ES-I3 (cell line): ENCODE data around the gene LRRC4C.
"Not testable (repeated sequence)": the region's sequence is repeated elsewhere in the genome, so short reads cannot be mapped to it uniquely, and the experiment has no call there.

ENCODE experiments used
- H3K36me3 ChIP-seq: 2 replicates; pipeline ENCODE4 v1.6.1; 2013; ENCODE audit warnings: mild to moderate bottlenecking, low read length, control low read depth, moderate library complexity; ENCODE audit not compliant: insufficient read depth
- H3K4me1 ChIP-seq: 2 replicates; pipeline ENCODE4 v1.6.1; 2013; ENCODE audit warnings: mild to moderate bottlenecking, control low read depth, low read length; ENCODE audit not compliant: insufficient read depth
- H3K9ac ChIP-seq: 2 replicates; pipeline ENCODE4 v1.6.1; 2013; ENCODE audit warnings: low read depth, mild to moderate bottlenecking, low read length, moderate library complexity
- H3K9me3 ChIP-seq: 2 replicates; pipeline ENCODE4 v1.6.1; 2013; ENCODE audit warnings: mild to moderate bottlenecking, low read length, moderate library complexity; ENCODE audit not compliant: control insufficient read depth, insufficient read depth

LRRC4C gene

DNA sequence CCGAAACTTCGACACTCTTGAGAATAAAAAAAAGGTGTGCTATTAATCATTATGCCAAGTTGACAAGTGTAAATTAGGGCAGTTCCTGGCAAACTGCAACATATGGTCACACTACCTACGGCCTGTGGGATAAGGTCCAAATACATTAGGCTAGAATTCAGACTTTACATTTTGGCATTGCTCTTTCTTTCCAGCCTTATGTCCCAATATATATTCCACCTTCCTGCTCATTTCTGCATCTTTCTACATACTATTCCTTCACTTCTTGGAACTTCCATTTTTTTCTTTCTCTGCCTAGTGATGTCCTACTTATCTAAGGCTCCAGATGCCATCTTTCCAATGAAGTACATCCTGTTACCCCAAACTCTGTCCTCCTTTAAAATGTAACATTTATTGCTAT is 577.2 kb downstream of the LRRC4C start:
- H3K9me3 ChIP-seq = no peaks in the 10 kb centered on the region
- no peaks in the 10 kb centered on the region for H3K36me3 ChIP-seq
- H3K9ac ChIP-seq = no peak overlapping the region
- H3K4me1 ChIP-seq = no peaks in the 10 kb centered on the region

DNA sequence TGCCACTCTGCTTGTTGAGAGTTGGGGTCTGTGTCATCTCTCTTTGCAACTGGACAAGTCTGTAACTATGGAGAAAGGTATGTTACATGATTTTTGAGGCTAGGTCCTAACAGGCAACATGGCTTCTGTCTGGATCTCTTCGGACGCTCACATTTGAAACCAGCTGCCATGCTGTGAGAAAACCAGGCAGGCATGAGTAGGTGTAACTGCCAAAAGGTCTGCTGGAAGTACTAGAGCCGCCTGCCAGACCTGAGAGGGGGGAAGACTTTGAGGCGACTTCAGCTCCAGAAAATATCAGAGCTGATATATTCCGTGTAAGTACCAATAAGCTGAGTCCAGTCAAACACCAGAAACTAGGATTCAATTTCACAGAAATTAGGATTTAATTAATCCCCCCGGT is 579.5 kb downstream of the LRRC4C start:
- H3K9ac ChIP-seq = no peak overlapping the region
- no peaks in the 10 kb centered on the region for H3K36me3 ChIP-seq
- no peaks in the 10 kb centered on the region for H3K9me3 ChIP-seq
- H3K4me1 ChIP-seq = no peaks in the 10 kb centered on the region

DNA sequence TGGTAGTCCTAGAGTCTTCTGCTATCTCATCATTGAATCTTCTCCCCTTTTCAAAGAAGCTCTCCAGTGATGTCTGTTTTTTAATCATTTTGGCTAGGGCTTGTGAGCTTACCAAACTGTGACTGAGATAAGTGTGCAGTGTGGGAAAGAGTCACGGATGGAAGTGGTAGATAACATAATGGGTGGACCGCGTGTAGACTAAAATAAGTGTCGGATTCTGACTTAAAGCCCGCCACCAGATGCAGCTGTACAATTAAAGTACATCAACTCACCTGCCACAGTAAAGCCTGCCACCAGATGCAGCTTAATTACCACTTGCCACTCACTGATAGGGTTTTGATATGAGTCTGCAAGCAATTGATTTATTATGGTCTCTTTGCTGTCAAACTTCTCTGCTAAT is 581.5 kb downstream of the LRRC4C start:
- H3K4me1 ChIP-seq = no peaks in the 10 kb centered on the region
- no peaks in the 10 kb centered on the region for H3K36me3 ChIP-seq
- no peaks in the 10 kb centered on the region for H3K9me3 ChIP-seq
- H3K9ac ChIP-seq = no peak overlapping the region

DNA sequence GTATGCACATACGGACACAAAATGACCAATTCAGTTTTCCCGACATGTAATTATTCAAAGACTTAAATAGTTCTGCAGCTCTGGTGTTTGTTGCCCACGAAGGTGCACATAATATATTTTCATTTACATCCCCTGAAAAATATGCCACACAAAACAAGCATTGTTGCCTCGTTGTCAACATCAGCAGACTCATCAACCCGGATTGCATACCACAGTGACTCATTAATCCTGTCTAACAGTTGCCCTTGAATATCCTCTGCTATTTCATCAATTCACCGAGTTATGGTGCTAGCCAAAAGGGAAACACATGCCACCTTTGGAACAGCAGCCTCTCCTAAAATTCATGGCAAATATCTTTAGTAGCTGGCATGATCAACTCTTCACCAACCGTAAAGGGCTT is 582.2 kb downstream of the LRRC4C start:
- H3K9me3 ChIP-seq = no peaks in the 10 kb centered on the region
- no peak overlapping the region for H3K9ac ChIP-seq
- H3K4me1 ChIP-seq = no peaks in the 10 kb centered on the region
- H3K36me3 ChIP-seq = no peaks in the 10 kb centered on the region

- H3K9ac ChIP-seq = no peak overlapping the region
- no peaks in the 10 kb centered on the region for H3K4me1 ChIP-seq
- H3K36me3 ChIP-seq = no peaks in the 10 kb centered on the region
- no peaks in the 10 kb centered on the region for H3K9me3 ChIP-seq
Observed at GRCh38 chr11:40867991-40868632, 591.3 kb downstream of the LRRC4C start.

- not testable (repeated sequence) for H3K4me1 ChIP-seq, H3K9me3 ChIP-seq
Observed at GRCh38 chr11:40857754-40858153, 601.7 kb downstream of the LRRC4C start.

DNA sequence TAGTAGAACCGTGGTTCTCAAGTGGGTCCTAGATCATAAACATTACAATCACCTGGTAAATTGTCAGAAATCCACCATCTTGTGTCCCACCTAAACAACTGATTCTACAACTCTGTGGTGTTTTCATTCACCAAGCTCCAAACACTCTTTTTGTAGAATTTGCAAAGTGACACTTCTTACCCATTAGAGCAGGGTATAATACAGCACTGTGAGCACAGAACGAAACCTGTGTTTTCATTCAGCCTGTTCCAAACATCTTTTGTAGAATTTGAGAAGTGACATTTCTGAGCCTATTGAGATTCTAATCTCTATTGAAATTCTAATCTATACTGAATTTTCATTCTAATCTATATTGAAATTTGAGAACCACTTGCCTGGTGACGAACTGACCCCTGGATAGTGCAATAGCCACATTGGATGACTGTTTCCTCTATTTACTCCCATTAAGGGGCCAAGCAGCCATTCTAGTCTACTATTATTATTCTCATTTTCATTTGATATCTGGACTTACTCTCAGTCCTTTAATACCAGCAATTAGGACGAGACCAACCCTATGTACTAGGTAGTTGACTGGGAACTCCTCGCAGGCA is 616.6 kb downstream of the LRRC4C start:
- peaks cover 4% of the 10 kb centered on the region; the same call in 1 of the 2 replicates for H3K9me3 ChIP-seq
- H3K36me3 ChIP-seq = no peaks in the 10 kb centered on the region
- H3K9ac ChIP-seq = no peak overlapping the region
- 0 out of 2 replicates have a peak, but pooled peaks cover 3% of the 10 kb centered on the region for H3K4me1 ChIP-seq

More at GRCh38 chr11:40857754-40858153, 601.7 kb downstream of the LRRC4C start:
- H3K9ac ChIP-seq, H3K36me3 ChIP-seq: not testable (repeated sequence)

- Histone ChIP-seq H3K36me3 (no peaks in the 10 kb centered on the region), H3K9ac (no peak overlapping the region), H3K4me1 (0 out of 2 replicates have a peak, but pooled peaks cover 3% of the 10 kb centered on the region), H3K9me3 (peaks cover 4% of the 10 kb centered on the region; the same call in 1 of the 2 replicates)
Observed at GRCh38 chr11:40841231-40841630, 618.2 kb downstream of the LRRC4C start.

DNA sequence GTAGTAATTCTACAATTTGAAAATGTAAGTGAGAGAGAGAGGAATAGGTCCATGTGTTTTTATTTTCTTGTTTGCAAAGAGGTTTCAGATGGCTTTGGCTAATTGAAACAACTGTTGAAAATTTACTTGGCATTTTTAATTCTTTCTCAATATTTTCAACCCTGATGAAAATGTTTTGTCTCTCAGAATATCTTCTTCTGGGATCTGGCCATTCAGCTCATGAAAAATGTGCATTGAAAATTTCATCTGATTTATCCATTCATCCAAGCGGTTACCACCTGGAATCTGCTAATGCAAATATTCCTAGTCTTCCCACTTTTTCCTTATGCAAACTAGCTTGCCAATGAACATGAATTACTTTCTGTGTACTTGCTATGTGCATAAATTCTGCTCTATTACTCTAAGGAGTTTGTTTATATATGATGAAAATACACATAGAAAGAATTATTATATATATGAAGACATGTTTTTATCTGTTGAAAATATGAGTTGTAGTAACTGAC is 621.2 kb downstream of the LRRC4C start:
- no peak overlapping the region for H3K9ac ChIP-seq
- H3K4me1 ChIP-seq = 0 out of 2 replicates have a peak, but pooled peaks cover 3% of the 10 kb centered on the region
- no peaks in the 10 kb centered on the region for H3K36me3 ChIP-seq
- H3K9me3 ChIP-seq = peaks cover 4% of the 10 kb centered on the region; the same call in 1 of the 2 replicates

- H3K9ac ChIP-seq = no peak overlapping the region
- H3K36me3 ChIP-seq = no peaks in the 10 kb centered on the region
- H3K4me1 ChIP-seq = no peaks in the 10 kb centered on the region
- no peaks in the 10 kb centered on the region; the same call in 1 of the 2 replicates for H3K9me3 ChIP-seq
Observed at GRCh38 chr11:40827116-40827515, 632.3 kb downstream of the LRRC4C start.

GRCh38 chr11:40826601-40827000 is 632.9 kb downstream of the LRRC4C start:
- H3K9me3 ChIP-seq = no peaks in the 10 kb centered on the region; the same call in 1 of the 2 replicates
- H3K36me3 ChIP-seq = no peaks in the 10 kb centered on the region
- H3K9ac ChIP-seq = no peak overlapping the region
- no peaks in the 10 kb centered on the region for H3K4me1 ChIP-seq

- Histone ChIP-seq H3K9me3 (no peaks in the 10 kb centered on the region), H3K9ac (no peak overlapping the region), H3K36me3 (no peaks in the 10 kb centered on the region), H3K4me1 (no peaks in the 10 kb centered on the region)
Observed at GRCh38 chr11:40825201-40825834, 634.1 kb downstream of the LRRC4C start.

DNA sequence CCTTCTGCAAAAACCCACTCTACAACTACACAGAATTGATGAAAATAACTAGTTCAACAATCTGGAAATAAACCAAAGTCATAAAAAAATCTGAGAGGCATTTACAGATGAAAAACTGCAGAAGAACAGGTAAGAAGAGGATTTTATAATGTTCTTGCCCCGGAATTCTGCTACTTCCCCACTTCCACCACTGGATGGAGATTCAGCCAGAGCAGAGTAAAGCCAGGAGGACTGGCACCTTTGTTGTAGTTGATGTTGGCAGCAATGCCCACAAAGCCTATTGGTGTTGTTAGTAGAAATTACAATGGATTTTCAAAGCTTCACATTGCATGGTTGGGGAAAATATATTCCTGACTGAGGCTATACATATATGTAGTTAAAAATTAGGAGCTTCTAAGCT is 640.2 kb downstream of the LRRC4C start:
- Histone ChIP-seq H3K36me3 (no peaks in the 10 kb centered on the region), H3K4me1 (no peaks in the 10 kb centered on the region), H3K9me3 (no peaks in the 10 kb centered on the region)

GRCh38 chr11:40816976-40817375 is 642.5 kb downstream of the LRRC4C start:
- Histone ChIP-seq H3K9me3 (no peaks in the 10 kb centered on the region), H3K36me3 (no peaks in the 10 kb centered on the region), H3K9ac (no peak overlapping the region), H3K4me1 (no peaks in the 10 kb centered on the region)

More for the DNA sequence above, 640.2 kb downstream of the LRRC4C start:
- no peak overlapping the region for H3K9ac ChIP-seq

GRCh38 chr11:40797981-40798380 is 661.5 kb downstream of the LRRC4C start:
- no peaks in the 10 kb centered on the region for H3K4me1 ChIP-seq
- no peak overlapping the region for H3K9ac ChIP-seq
- H3K36me3 ChIP-seq = no peaks in the 10 kb centered on the region
- H3K9me3 ChIP-seq = no peaks in the 10 kb centered on the region
